ENCODE measurements around the gene EFHD2.

DNA sequence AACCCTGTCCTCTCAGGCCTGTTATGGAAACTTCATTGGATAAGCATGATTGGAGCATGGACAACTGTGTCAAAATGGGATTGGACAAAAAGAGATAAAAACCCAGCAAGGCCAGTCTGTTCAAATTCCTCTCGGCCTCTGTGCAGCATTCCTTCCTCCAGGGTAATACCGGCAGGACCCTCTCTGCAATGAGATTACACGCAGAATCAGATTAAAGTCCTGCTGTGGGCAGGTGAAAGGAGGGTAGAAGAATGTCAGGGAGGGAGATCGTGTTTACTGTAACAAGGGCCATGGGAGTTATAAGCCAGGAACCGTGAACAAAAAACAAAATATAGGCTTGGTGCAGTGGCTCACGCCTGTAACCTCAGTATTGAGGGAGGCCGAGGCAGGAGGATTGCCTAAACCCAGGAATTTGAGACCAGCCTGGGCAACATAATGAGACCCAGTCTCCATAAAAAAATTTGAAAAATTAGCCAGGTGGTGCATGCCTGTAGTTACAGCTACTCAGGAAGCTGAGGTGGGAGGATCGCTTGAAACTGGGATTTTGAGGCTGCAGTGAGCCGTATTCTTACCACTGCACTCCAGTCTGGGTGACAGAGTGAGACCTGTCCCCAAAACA is 5.6 kb upstream of the EFHD2 start:
- TF ChIP-seq, protein P1, sequence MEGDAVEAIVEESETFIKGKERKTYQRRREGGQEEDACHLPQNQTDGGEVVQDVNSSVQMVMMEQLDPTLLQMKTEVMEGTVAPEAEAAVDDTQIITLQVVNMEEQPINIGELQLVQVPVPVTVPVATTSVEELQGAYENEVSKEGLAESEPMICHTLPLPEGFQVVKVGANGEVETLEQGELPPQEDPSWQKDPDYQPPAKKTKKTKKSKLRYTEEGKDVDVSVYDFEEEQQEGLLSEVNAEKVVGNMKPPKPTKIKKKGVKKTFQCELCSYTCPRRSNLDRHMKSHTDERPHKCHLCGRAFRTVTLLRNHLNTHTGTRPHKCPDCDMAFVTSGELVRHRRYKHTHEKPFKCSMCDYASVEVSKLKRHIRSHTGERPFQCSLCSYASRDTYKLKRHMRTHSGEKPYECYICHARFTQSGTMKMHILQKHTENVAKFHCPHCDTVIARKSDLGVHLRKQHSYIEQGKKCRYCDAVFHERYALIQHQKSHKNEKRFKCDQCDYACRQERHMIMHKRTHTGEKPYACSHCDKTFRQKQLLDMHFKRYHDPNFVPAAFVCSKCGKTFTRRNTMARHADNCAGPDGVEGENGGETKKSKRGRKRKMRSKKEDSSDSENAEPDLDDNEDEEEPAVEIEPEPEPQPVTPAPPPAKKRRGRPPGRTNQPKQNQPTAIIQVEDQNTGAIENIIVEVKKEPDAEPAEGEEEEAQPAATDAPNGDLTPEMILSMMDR (IDR thresholded peaks at IDR 0.05): no peak
- TF ChIP-seq POLR2A (IDR thresholded peaks at IDR 0.05): no peak

Data from Peyer's patch (tissue), 4 donors.